NCI-H2081 (cell line): Measurements from ENCODE around the gene IL25.

Experiments used
- DNase-seq, 2 experiments: peaks; one replicate each; lab custom pipeline; 2025; lab: John Stamatoyannopoulos, UW

IL25 gene

DNA sequence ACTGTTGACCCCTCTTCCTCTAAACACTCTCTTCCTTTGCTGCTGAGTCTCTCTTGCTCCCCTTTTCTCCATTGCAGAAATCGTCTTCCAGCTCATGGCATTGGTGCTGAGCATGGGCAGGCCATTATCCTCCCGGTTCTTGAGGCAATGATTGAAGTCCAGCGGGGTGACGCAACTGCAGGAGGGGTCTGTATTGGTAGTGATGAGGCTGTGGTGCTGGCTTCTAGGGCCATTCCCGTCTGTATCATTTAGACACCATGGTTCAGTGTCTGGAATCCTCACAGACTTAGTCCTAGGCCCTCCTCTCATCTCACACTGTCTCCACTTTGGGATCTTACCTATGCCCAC, 19.2 kb upstream of the IL25 start:
- DNase-seq: no peak

- no peak for DNase-seq
These were observed 17.6 kb upstream of the IL25 start for GRCh38 chr14:23354990-23355389.

GRCh38 chr14:23355871-23356435, 16.7 kb upstream of the IL25 start:
- DNase-seq: no peak

DNA sequence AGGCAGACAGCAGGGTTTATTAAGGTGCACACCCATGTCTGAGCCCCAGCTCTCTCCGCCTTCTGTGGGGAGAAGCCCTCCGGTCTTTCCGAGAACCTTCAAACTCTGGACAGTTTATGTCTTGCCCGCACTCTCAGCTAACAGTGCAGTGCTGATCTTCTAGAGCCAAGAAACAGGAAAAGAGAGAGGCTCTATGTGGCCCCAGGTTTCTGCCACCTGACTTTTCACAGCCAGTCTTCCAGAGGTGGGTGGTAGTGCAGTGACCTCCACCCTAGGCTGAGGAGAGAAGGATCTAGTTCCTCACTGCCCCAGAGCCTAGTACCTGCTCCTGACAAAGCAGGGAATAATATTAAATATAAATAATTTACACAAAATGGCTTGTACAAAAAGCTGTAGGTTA, 15.9 kb upstream of the IL25 start:
- DNase-seq: no peak

GRCh38 chr14:23357261-23357660, 15.3 kb upstream of the IL25 start:
- DNase-seq: no peak

DNA sequence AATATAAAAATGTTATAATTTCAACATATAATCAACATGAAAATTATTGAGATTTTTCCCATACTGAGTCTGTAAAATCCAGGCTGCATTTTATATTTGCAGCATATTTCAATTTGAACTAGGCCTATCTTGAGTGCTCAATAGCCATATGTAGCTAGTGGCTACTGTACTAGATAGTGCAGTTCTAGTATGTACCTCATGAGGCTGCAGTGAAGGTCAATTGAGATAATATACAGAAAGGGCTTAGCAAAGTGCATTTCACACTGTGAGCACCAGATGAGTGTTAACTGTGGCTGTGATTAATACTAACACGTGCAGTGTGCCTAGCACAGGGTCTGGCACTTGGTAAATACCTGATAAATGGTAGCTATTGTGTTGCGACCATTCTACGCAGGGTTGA, 14.6 kb upstream of the IL25 start:
- no peak for DNase-seq

- DNase-seq: no peak
These were observed 13.9 kb upstream of the IL25 start for GRCh38 chr14:23358553-23359166.

DNA sequence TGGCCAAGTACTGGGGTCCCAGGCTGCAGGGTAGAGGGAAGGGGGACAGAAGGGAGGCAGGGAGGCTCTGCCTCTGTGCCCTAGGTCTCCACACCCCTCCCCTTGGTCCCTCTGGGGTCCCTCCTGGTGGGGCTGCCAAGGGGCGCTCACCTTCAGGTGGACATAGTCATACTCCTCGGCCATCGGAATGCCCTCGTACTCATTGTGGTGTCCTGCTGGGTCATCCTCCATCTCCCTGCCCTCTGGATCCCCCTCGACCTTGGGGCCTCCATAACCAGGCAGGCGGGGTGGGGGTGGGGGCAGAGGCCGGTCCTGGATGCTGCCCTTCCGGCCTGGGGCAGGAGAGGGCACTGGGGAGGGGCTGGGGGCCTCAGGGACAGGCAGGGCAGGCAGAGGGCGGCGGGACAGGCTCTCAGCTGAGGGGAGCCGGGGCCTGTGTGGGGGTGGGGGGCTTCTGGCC, 13.4 kb upstream of the IL25 start:
- no peak for DNase-seq

DNA sequence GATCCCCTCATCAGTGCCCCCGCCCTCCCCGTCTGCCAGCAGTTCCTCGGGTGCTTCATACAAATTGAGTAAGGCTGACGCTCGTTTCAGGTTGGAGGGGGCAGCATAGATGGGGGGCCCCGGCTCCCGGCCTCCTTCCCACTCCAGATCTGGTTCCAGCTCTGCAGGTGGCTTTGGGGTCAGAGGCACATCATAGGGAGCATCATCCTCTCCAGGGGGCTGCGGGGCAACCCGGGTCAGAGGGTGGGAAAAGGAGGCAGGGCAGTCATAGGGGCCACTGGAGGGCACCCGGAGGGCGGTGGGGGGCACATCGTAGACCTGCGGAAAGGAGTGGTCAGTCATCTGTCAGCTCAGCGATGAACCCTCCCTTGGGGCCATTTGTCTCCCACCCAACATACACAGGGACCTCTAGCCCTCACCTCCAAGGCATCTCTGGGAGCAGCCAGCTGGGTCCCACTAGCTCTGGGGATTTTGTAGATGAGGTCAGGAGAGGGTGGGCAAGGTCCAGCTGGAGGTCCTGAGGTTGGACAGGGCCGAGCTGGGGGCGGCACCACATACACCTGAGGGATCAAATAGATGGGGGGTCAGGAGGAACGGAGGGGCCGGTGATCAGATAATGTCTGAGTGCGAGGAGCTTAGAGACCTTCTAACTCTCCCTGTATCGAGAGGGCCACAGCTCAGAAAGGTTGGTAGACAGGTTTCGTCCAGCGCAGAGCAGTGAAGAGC, 12.7 kb upstream of the IL25 start:
- no peak for DNase-seq

GRCh38 chr14:23360496-23360895, 12.1 kb upstream of the IL25 start:
- DNase-seq: no peak

- DNase-seq: no peak
These were observed 11.3 kb upstream of the IL25 start for GRCh38 chr14:23361320-23361719.

- DNase-seq: no peak
These were observed 10.8 kb upstream of the IL25 start for GRCh38 chr14:23361763-23362162.

GRCh38 chr14:23362200-23362599, 10.4 kb upstream of the IL25 start:
- no peak for DNase-seq

GRCh38 chr14:23364164-23365035, 8.2 kb upstream of the IL25 start:
- no peak for DNase-seq

DNA sequence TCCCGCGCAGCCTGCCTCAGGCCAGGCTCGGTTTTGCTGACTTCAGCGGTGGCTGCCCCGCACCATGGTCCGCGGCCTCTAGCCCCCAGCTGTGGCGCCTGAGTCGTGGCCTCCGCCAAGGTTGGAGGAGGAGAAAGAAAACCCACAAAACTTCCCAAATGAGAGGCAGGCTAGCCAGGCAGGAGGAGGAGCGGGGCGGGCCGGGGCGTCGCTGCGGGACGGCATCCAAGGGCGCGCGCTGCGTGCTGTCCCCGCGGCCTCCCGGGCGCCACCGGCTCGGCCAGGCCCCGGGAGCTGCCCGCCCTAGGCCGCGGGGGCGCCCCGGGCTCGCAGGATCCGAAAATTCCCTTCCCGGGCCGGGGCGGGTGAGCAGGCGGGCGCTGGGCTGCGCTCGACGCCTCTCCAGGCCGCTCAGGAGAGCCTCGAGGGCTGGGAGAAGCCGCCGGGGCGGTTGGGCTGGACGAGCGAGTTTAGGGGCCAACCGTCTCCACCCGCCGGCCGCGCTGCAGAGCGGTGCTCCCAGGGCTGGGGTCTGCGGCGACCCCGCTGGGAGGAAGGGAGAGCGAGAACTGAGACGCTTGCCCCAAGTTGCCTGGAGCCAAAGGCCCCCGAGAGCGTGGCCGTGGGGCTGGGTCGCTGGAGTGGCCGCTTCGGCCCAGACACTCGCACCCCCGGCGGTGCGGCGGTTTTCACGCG, 7.4 kb upstream of the IL25 start, which contains the start of gene EFS:
Gene EFS (minus strand): TSS at position 137 of the 696 bp plus-strand sequence. CDS start 147 bp downstream, outside the sequence.
- DNase-seq: no peak

DNA sequence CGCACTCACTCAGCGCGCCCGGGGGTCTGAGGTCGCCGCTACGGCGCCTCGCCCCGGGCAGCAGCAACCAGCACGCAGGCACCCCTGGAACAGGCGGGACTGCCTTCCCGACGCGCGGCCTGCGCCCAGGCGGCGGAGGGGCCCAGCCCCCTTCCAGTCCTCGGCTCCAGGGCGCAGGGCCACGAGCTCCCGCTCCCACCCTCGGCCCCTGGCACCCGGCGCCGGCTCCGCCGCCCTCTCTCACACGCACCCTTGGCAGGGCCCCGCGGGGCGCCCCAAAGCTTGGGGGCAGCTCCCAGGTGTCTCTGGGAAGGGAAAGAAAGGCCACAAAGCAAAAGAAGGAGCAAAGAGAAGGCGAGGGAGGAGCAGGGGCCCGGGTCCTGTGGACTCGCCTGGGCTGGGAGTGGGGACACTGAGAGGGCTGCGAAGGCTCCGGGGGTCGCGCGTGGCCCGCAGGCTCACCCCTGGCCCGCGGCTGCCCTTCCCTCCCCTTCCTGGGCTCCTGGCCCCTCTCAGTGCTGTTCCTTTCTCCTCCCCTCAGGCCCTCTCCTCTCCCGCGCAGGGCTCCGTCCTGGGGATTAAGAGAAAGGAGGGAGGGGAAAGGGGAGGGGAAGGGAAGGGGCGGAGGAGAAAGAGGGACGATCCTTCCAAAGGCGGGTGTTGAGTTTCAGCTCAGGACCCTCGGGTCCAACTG, 6.7 kb upstream of the IL25 start:
- no peak for DNase-seq

GRCh38 chr14:23366426-23366921, 6.1 kb upstream of the IL25 start:
- DNase-seq: no peak

- DNase-seq: no peak
These were observed 2.4 kb upstream of the IL25 start for GRCh38 chr14:23370221-23370620.

- no peak for DNase-seq
These were observed 744 bp upstream of the IL25 start for GRCh38 chr14:23371865-23372264.

DNA sequence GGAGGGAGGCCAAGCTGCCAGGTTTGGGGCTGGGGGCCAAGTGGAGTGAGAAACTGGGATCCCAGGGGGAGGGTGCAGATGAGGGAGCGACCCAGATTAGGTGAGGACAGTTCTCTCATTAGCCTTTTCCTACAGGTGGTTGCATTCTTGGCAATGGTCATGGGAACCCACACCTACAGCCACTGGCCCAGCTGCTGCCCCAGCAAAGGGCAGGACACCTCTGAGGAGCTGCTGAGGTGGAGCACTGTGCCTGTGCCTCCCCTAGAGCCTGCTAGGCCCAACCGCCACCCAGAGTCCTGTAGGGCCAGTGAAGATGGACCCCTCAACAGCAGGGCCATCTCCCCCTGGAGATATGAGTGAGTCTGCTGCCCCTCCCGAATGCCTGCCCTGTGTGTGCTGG, 432 bp downstream of the IL25 start:
- no peak for DNase-seq
